ENCODE measurements around the gene HIPK2.
"Not testable (repeated sequence)": the region's sequence is repeated elsewhere in the genome, so short reads cannot be mapped to it uniquely, and the experiment has no call there.

The HIPK2 gene

GRCh38 chr7:139568346-139568675 lies 209.5 kb downstream of the HIPK2 start:
- DNase-seq (ENCODE audit: low read depth) = no peak

GRCh38 chr7:139567647-139568345 lies 210.0 kb downstream of the HIPK2 start:
- DNase-seq (ENCODE audit: low read depth) = no peak

- DNase-seq (ENCODE audit: low read depth) = no peak
These were observed 210.8 kb downstream of the HIPK2 start for GRCh38 chr7:139566736-139567646.

- DNase-seq (ENCODE audit: low read depth) = no peak
These were observed 211.7 kb downstream of the HIPK2 start for GRCh38 chr7:139566075-139566474.

GRCh38 chr7:139563856-139564255 lies 213.9 kb downstream of the HIPK2 start:
- DNase-seq (ENCODE audit: low read depth) = no peak

- DNase-seq (ENCODE audit: low read depth) = no peak
These were observed 214.7 kb downstream of the HIPK2 start for GRCh38 chr7:139562961-139563565.

- no peak for DNase-seq (ENCODE audit: low read depth)
These were observed 215.3 kb downstream of the HIPK2 start for GRCh38 chr7:139562491-139562890.

- no peak for DNase-seq (ENCODE audit: low read depth)
These were observed 217.1 kb downstream of the HIPK2 start for GRCh38 chr7:139560678-139561077.

GRCh38 chr7:139560199-139560598 lies 217.6 kb downstream of the HIPK2 start:
- DNase-seq (ENCODE audit: low read depth) = no peak

- DNase-seq (ENCODE audit: low read depth) = no peak
These were observed 218.3 kb downstream of the HIPK2 start for GRCh38 chr7:139559364-139560105.

GRCh38 chr7:139557857-139558581 lies 219.8 kb downstream of the HIPK2 start:
- no peak for DNase-seq (ENCODE audit: low read depth)

- not testable (repeated sequence) for DNase-seq (ENCODE audit: low read depth)
These were observed 223.7 kb downstream of the HIPK2 start for GRCh38 chr7:139553991-139554700.

- no peak for DNase-seq (ENCODE audit: low read depth)
These were observed 229.3 kb downstream of the HIPK2 start for GRCh38 chr7:139548302-139549028.

- no peak for DNase-seq (ENCODE audit: low read depth)
These were observed 233.2 kb downstream of the HIPK2 start for GRCh38 chr7:139544645-139545044.

- DNase-seq (ENCODE audit: low read depth) = no peak
These were observed 233.8 kb downstream of the HIPK2 start for GRCh38 chr7:139543801-139544603.

- DNase-seq (ENCODE audit: low read depth) = no peak
These were observed 235.3 kb downstream of the HIPK2 start for GRCh38 chr7:139542308-139543151.

GRCh38 chr7:139541600-139542307 lies 236.0 kb downstream of the HIPK2 start:
- no peak for DNase-seq (ENCODE audit: low read depth)

GRCh38 chr7:139540203-139540602 lies 237.6 kb downstream of the HIPK2 start:
- DNase-seq (ENCODE audit: low read depth) = no peak

Data from ELR (cell line).